Endothelial cell of umbilical vein (primary cell): ENCODE measurements around the gene CAP2. TPM values are rescaled to one million over a fixed set of nuclear protein-coding genes. Genes with fewer than 3 reads are reported as not detected.

Source experiments
- BruUV-seq: library from RNA; stranded (reverse); fragments of 400-500 nt; replicated peaks from 2 replicates; lab custom pipeline; 2021; lab: Mats Ljungman, UMichigan
- CTCF ChIA-PET: fragments of 300-600, 350-600 bp; sonication (Branson Sonifier 250); formaldehyde crosslinking; loops from one replicate; lab custom pipeline; 2021; ENCODE audit warnings: antibody characterized with exemption, inconsistent platforms; lab: Charles Lee
- POLR2A ChIA-PET: fragments of 300-600, 350-600 bp; sonication (Branson Sonifier 250); formaldehyde crosslinking; loops from one replicate; lab custom pipeline; 2021; ENCODE audit warnings: antibody characterized with exemption, inconsistent platforms; lab: Charles Lee
- DNase-seq: peaks from one replicate; pipeline ENCODE4 v3.0.0-alpha.2; 2011; ENCODE audit warnings: low read depth, low spot score
- FAIRE-seq: peaks from 2 replicates; lab custom pipeline; 2011; peaks lifted over from hg19 to GRCh38; lab: Jason Lieb, UNC
- H2AFZ ChIP-seq: 2 replicates; pipeline ENCODE4 v1.6.0; 2012; ENCODE audit warnings: low read depth, low read length, control low read depth, inconsistent platforms
- H3K27ac ChIP-seq: 2 replicates; pipeline ENCODE4 v1.5.1; 2011; ENCODE audit warnings: low read depth, mild to moderate bottlenecking, control low read depth, low read length, moderate library complexity; ENCODE audit not compliant: insufficient read depth
- H3K27me3 ChIP-seq, 2 experiments: 2 replicates each; pipeline versions ENCODE4 v1.6.0 to v1.6.1; 2011; ENCODE audit warnings: low read length in 2 of 2, mixed read lengths in 1 of 2; ENCODE audit not compliant: control insufficient read depth in 2 of 2, insufficient read depth in 2 of 2
- H3K36me3 ChIP-seq, 2 experiments: 2 replicates in 1 of 2; 3 replicates in 1 of 2; pipeline ENCODE4 v1.5.1; 2011; ENCODE audit warnings: low read length in 2 of 2, mild to moderate bottlenecking in 1 of 2, moderate library complexity in 1 of 2; ENCODE audit not compliant: control insufficient read depth in 2 of 2, insufficient read depth in 2 of 2; ENCODE audit errors: extremely low read depth in 1 of 2
- H3K4me1 ChIP-seq: 3 replicates; pipeline ENCODE4 v1.5.1; 2011; ENCODE audit warnings: mild to moderate bottlenecking, low read length; ENCODE audit not compliant: control insufficient read depth, insufficient read depth; ENCODE audit errors: extremely low read depth
- H3K4me2 ChIP-seq: 2 replicates; pipeline ENCODE4 v1.6.1; 2011; ENCODE audit warnings: low read length, control low read depth, mixed read lengths; ENCODE audit not compliant: insufficient read depth
- H3K4me3 ChIP-seq, 3 experiments: fragments of 200-600 bp in 1 of 3; sonication (generic), shearing (Covaris generic) in 1 of 3; replicated peaks in 1 of 3; 2 replicates each; pipeline ENCODE4 v1.5.1; 2011 to 2016; ENCODE audit warnings: control low read depth in 3 of 3, low read length in 3 of 3, mild to moderate bottlenecking in 2 of 3, inconsistent platforms in 1 of 3, low read depth in 1 of 3, moderate library complexity in 1 of 3; ENCODE audit not compliant: insufficient read depth in 1 of 3
- H3K79me2 ChIP-seq: 2 replicates; pipeline ENCODE4 v1.6.0; 2012; ENCODE audit warnings: low read length, inconsistent platforms; ENCODE audit not compliant: control insufficient read depth, insufficient read depth
- H3K9ac ChIP-seq: replicated peaks from 2 replicates; pipeline ENCODE3; 2011; ENCODE audit warnings: low read length, control low read depth; ENCODE audit not compliant: insufficient read depth; ENCODE audit errors: extremely low read depth
- H3K9me1 ChIP-seq: replicated peaks from 3 replicates; pipeline ENCODE4 v1.6.0; 2011; ENCODE audit warnings: mild to moderate bottlenecking, low read length; ENCODE audit not compliant: control insufficient read depth, insufficient read depth; ENCODE audit errors: extremely low read depth
- H3K9me3 ChIP-seq: replicated peaks from 2 replicates; pipeline ENCODE4 v1.5.1; 2012; ENCODE audit warnings: low read length, inconsistent platforms; ENCODE audit not compliant: control insufficient read depth, insufficient read depth
- H4K20me1 ChIP-seq: replicated peaks from 2 replicates; pipeline ENCODE3; 2011; ENCODE audit warnings: mild to moderate bottlenecking, low read length; ENCODE audit not compliant: control insufficient read depth, insufficient read depth; ENCODE audit errors: extremely low read depth
- EZH2 ChIP-seq: IDR thresholded peaks from 2 replicates; pipeline ENCODE4 v1.6.1; 2012; ENCODE audit warnings: borderline replicate concordance, low read depth, mild to moderate bottlenecking, moderate library complexity, low read length, inconsistent platforms; ENCODE audit not compliant: severe bottlenecking
- FOS ChIP-seq: IDR thresholded peaks from 2 replicates; pipeline ENCODE4 v1.6.1; 2011; ENCODE audit warnings: mild to moderate bottlenecking, low read length, moderate library complexity, borderline replicate concordance; ENCODE audit not compliant: insufficient read depth
- GATA2 ChIP-seq: IDR thresholded peaks from 2 replicates; pipeline ENCODE4 v1.7.0; 2011; ENCODE audit warnings: low read depth, mild to moderate bottlenecking, moderate library complexity, mixed read lengths, low read length; ENCODE audit not compliant: insufficient read length, insufficient read depth
- JUN ChIP-seq: IDR thresholded peaks from 2 replicates; pipeline ENCODE4 v1.6.1; 2011; ENCODE audit warnings: borderline replicate concordance, low read depth; ENCODE audit not compliant: insufficient read length, insufficient read depth
- MYC ChIP-seq: IDR thresholded peaks from one replicate; pipeline ENCODE4 v1.6.1; 2011; ENCODE audit warnings: mild to moderate bottlenecking, low read depth, low read length
- POLR2A ChIP-seq: IDR thresholded peaks from 2 replicates; pipeline ENCODE4 v1.6.1; 2012; ENCODE audit warnings: low read depth, mild to moderate bottlenecking, control low read depth, low read length
- POLR2AphosphoS5 ChIP-seq: IDR thresholded peaks from 2 replicates; pipeline ENCODE4 v1.6.1; 2012; ENCODE audit warnings: low read depth, mild to moderate bottlenecking, control low read depth, low read length, moderate library complexity; ENCODE audit not compliant: insufficient read depth
- dilution Hi-C: fragments of 300-500 bp; cut with MboI; formaldehyde crosslinking; loops from one replicate; pipeline ENCODE4 v1.15.0; 2019; ENCODE audit warnings: low sequenced_read_pairs; ENCODE audit not compliant: extremely low pct_ligation_motif_present
- intact Hi-C: fragments of 100-400 bp; cut with micrococcal nuclease; formaldehyde crosslinking; loops from one replicate; pipeline ENCODE4 v1.10.0; 2022
- polyA plus RNA-seq, 4 experiments: library from polyadenylated mRNA; depleted of rRNA in 3 of 4; stranded (reverse) in 3 of 4; unstranded in 1 of 4; fragments of >200 nt; gene quantifications; 2 replicates each; pipeline versions ENCODE4 v1.2.1 to v1.2.3, GENCODE V29; 2011 to 2012; ENCODE audit warnings: missing spikeins in 1 of 4
- total RNA-seq: library from RNA; stranded (reverse); gene quantifications from 2 replicates; pipeline ENCODE4 v1.2.3, GENCODE V29; 2021
- TF ChIP-seq, protein P1 (sequence below): IDR thresholded peaks from 2 replicates; pipeline ENCODE4 v1.6.1; 2011; ENCODE audit not compliant: insufficient read depth, insufficient read length
- TF ChIP-seq, protein P2 (sequence below), 2 donors: IDR thresholded peaks; 1 replicate in 1 of 2; 2 replicates in 1 of 2; pipeline ENCODE4 v1.5.1; 2011; ENCODE audit warnings: low read length in 2 of 2, mild to moderate bottlenecking in 2 of 2, moderate library complexity in 2 of 2, control low read depth in 1 of 2, inconsistent platforms in 1 of 2, low read depth in 1 of 2; ENCODE audit not compliant: insufficient read depth in 1 of 2; ENCODE audit errors: extremely low read depth in 1 of 2

CAP2 gene
- total and polyA plus RNA-seq, 2 donors (not counting 3 experiments of a cell fraction or from before 2014, with no cell fraction given), result 12.2 to 21.3 TPM

DNA sequence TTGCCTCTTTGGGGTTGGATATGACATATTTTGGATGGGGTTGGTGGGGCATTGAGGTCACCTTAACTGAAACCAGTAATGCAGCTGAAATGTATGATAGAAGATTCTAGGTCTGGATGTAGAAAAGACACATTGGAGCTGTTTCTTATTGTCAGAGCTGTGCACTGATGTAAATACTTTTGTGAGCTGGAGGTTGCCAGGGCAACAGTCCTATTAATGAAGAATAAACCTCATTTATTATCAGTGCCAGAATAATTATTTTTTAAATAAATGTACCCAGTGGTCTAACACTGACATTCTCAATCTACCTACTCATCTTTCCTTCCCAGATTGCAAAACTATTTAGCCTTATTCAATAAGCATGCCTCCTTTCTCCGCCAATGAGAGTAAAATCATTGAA, 57.0 kb downstream of the CAP2 start:
- H3K27ac ChIP-seq, result no peak overlapping the region
- peak overlapping the region; percentile 30 for H3K4me2 ChIP-seq
- intact Hi-C loops, result no loop called here
- no peaks in the 10 kb centered on the region for H3K36me3 ChIP-seq
- no peak overlapping the region for H2AFZ ChIP-seq
- ChIA-PET POLR2A (no interaction called here), CTCF (interaction anchor here (1.3 kb wide), 2 partner anchors 31 to 55 kb away, joined by 3 to 4 read pairs; no protein-coding TSS in a partner anchor)
- no peaks in the 10 kb centered on the region for H3K27me3 ChIP-seq
- dilution Hi-C loops, result no loop called here
- TF ChIP-seq, protein P1, sequence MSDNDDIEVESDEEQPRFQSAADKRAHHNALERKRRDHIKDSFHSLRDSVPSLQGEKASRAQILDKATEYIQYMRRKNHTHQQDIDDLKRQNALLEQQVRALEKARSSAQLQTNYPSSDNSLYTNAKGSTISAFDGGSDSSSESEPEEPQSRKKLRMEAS, result no peak
- TF ChIP-seq JUN (no peak), MYC (no peak), POLR2A (no peak), FOS (no peak), GATA2 (no peak), POLR2AphosphoS5 (no peak), EZH2 (no peak)
- TF ChIP-seq, protein P2, sequence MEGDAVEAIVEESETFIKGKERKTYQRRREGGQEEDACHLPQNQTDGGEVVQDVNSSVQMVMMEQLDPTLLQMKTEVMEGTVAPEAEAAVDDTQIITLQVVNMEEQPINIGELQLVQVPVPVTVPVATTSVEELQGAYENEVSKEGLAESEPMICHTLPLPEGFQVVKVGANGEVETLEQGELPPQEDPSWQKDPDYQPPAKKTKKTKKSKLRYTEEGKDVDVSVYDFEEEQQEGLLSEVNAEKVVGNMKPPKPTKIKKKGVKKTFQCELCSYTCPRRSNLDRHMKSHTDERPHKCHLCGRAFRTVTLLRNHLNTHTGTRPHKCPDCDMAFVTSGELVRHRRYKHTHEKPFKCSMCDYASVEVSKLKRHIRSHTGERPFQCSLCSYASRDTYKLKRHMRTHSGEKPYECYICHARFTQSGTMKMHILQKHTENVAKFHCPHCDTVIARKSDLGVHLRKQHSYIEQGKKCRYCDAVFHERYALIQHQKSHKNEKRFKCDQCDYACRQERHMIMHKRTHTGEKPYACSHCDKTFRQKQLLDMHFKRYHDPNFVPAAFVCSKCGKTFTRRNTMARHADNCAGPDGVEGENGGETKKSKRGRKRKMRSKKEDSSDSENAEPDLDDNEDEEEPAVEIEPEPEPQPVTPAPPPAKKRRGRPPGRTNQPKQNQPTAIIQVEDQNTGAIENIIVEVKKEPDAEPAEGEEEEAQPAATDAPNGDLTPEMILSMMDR (IDR thresholded peaks at IDR 0.05; ENCODE audit: extremely low read depth in 1 of 2, insufficient read depth in 1 of 2, low read depth in 1 of 2, low read length in 2 of 2), result no peak
- H3K79me2 ChIP-seq, result no peaks in the 10 kb centered on the region
- H3K9me1 ChIP-seq, result no peaks in the 10 kb centered on the region
- peaks cover 8% of the 10 kb centered on the region for H3K4me1 ChIP-seq
- no peak overlapping the region for H3K9ac ChIP-seq
- no peak for FAIRE-seq
- no peaks in the 10 kb centered on the region for H3K9me3 ChIP-seq
- DNase-seq, result no peak
- no peaks in the 10 kb centered on the region for H4K20me1 ChIP-seq
- H3K4me3 ChIP-seq, result no peak overlapping the region
- BruUV-seq, result no TSS peak
